Cardiac fibroblast (primary cell): Measurements from ENCODE around the gene SEZ6L2.

Experiments
- DNase-seq, 2 donors: peaks; one replicate each; pipeline versions ENCODE4 v3.0.0 to v3.0.0-alpha.2; 2010; ENCODE audit warnings: low read depth in 2 of 2
- H3K4me3 ChIP-seq, 2 donors: replicated peaks in 1 of 2; 1 replicate in 1 of 2; 2 replicates in 1 of 2; pipeline ENCODE4 v1.5.1; 2011; ENCODE audit warnings: low read depth in 2 of 2, low read length in 2 of 2, mild to moderate bottlenecking in 2 of 2, moderate library complexity in 1 of 2
- TF ChIP-seq, protein P1 (sequence below): IDR thresholded peaks from one replicate; pipeline ENCODE4 v1.5.1; 2011; ENCODE audit warnings: low read depth, mild to moderate bottlenecking, low read length, inconsistent platforms

SEZ6L2 gene

DNA sequence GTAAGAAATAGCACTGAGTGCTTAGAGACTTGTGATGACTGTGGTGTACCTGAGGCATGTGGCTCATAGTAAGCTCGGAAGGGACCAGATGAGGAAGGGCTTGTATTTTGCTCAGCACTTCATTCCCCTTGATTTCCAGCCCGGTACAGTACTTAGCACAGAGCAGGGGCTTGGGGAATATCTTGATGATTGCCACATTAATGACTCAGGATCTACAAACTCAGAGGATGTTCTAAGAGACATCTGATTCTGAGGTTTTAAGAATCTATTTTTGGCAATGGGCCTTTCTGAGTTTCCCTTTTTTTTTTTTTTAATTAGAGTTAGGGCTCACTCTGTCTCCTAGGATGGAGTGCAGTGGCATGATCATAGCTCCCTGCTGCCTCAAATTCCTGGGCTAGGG lies 10.0 kb upstream of the SEZ6L2 start:
- TF ChIP-seq, protein P1, sequence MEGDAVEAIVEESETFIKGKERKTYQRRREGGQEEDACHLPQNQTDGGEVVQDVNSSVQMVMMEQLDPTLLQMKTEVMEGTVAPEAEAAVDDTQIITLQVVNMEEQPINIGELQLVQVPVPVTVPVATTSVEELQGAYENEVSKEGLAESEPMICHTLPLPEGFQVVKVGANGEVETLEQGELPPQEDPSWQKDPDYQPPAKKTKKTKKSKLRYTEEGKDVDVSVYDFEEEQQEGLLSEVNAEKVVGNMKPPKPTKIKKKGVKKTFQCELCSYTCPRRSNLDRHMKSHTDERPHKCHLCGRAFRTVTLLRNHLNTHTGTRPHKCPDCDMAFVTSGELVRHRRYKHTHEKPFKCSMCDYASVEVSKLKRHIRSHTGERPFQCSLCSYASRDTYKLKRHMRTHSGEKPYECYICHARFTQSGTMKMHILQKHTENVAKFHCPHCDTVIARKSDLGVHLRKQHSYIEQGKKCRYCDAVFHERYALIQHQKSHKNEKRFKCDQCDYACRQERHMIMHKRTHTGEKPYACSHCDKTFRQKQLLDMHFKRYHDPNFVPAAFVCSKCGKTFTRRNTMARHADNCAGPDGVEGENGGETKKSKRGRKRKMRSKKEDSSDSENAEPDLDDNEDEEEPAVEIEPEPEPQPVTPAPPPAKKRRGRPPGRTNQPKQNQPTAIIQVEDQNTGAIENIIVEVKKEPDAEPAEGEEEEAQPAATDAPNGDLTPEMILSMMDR: no peak
- no peak overlapping the region for H3K4me3 ChIP-seq
- peak; percentile 31 to 55 for DNase-seq

DNA sequence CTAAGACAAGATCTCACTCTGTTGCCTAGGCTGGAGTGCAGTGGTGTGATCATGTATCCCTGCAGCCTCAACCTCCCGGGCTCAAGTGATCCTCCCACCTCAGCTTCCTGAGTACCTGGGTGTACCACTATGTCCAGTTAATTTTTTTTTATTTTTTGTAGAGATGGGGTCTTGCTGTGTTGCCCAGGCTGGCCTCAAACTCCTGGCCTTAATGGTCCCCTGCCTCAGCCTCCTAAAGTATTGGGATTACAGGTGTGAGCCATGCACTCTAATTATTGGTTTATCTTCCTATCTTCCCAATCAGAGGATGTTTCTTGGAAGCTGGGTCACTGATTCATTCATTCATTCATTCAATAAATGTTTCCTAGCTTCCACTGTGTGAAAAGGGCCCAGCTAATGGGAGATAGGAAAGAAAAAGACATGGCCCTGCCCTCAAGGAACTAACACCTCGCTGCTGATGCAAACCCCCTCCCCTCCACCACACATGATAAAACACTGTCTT lies 9.4 kb upstream of the SEZ6L2 start:
- no peak for DNase-seq
- no peak overlapping the region for H3K4me3 ChIP-seq

DNA sequence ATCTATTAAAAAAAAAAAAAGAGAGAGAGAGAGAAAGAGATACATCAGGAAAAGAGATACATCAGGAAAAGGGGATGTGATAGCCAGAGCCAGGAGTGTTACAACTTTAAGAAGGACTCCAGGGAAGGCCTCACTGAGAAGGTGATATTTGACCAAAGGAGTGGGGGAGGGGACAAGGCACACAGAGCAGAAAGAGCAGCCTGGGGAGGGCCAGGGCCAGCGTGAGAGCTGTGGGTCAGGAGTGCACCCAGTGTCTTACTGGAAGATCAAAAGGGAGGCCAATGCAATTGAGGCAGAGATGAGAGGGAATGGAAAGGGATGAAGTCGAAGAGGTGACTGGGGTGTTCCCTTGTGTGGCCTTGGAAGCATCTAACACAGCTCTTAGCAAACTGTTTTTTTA lies 8.6 kb upstream of the SEZ6L2 start:
- TF ChIP-seq, protein P1: no peak
- no peak overlapping the region for H3K4me3 ChIP-seq
- no peak for DNase-seq

More for the DNA sequence above, 9.4 kb upstream of the SEZ6L2 start:
- TF ChIP-seq, protein P1: no peak

DNA sequence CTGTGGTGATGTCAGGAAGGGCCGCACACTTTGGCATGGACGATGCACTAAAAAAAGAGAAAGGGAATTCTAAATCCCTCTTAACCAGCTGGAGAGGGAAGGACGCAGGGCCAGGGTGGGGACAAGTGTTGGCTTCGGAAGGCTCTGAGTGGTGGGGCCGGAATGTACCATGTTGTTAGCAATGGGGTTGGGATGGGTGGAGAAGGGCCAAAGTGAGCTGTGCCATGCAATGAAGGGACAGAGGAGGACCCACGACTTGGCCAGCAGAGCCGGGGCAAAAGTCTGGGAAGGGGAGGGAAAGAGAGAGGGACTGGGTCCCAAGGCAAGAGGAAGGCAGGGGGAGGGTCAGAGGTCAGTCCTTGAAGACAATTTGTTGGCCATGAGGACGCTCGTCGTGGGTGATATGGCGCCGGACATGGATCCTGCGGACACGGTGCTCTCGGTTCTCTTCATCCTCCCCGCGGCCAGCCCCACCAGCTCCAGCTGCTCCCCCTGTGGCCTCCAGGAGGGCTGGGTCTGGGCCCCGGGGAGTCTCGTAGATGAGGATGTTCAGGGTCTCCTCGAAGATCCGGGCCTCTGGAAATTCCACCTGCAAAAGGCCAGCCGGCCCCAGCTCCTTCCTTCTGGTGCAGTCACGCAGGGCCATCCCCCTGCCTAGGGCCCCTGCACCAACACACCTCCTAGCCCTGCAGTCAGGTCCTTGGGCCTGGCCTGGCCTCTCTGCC lies 7.3 kb upstream of the SEZ6L2 start:
- H3K4me3 ChIP-seq: no peak overlapping the region
- no peak for DNase-seq
- TF ChIP-seq, protein P1: no peak

DNA sequence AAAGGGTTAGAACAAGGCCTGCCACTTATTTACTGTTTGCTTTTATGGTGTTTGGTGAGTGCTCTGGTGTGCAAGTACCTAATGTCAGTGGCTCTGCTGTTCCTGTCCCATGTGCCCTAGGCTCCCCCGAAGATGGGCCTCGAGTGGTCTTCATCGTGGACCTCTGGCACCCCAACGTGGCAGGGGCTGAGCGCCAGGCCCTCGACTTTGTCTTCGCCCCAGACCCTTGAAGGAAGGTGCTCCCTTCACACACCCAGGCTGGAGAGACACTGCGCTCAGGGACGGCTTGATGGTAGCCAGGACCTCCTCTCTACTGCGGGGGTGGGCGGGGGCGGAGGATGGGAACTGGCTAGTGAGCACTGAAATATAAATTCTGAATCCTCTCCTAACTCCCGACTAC lies 6.3 kb upstream of the SEZ6L2 start:
- TF ChIP-seq, protein P1: no peak
- no peak overlapping the region for H3K4me3 ChIP-seq
- no peak for DNase-seq

DNA sequence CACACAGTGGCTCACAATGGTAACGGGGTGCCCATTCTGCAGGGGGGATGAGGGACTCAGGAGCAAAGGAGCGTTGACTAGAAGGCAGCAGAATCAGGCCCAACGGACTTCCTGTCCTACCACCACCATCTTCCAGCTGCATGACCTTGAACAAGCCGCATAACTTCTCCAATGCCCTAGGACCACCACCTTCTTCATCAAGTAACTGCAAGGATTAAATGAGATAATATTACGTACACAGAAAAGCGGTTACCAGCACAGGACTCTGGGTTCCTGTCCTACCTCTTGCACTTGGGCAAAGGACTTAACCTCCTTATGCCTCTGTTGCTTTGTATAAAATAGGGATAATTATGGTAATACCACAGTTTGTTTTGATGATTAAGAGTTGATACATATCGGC lies 5.6 kb upstream of the SEZ6L2 start:
- DNase-seq: no peak
- no peak overlapping the region for H3K4me3 ChIP-seq
- TF ChIP-seq, protein P1: no peak

DNA sequence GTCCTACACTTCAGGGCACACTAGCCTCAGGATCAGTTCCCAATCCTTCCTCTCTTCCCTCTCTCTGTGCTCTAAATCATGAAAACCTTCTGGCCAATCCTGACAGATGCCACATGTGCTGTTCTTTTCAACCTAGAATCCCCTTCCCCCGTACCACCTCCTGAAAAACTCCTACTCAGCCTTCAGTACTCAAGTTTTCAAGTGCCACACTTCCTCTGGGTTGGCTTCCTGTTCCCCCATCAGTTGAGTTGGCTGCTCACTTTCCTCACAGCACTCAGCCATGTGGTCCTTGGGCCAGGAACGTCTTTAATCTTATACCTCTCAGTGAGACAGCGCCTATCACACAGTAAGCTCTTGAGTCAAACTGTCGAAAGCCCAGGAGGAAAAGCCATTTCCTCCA lies 4.2 kb upstream of the SEZ6L2 start:
- DNase-seq: no peak
- no peak overlapping the region for H3K4me3 ChIP-seq
- TF ChIP-seq, protein P1: no peak
